GM12878 (cell line): Measurements from ENCODE around the gene LRP5.

Experiments used
- CBFB ChIP-seq: IDR thresholded peaks from 2 replicates; pipeline ENCODE4 v1.6.1; 2016; ENCODE audit warnings: antibody characterized with exemption, low read depth
- CEBPZ ChIP-seq: fragments of 150-350 bp; IDR thresholded peaks from 2 replicates; pipeline ENCODE4 v1.6.1; 2016; ENCODE audit warnings: low read depth, low read length
- CREB1 ChIP-seq: IDR thresholded peaks from 2 replicates; pipeline ENCODE4 v1.6.1; 2012; ENCODE audit warnings: low read depth, mild to moderate bottlenecking, inconsistent platforms
- CTCF ChIP-seq, 3 experiments: IDR thresholded peaks in 2 of 3; conservative IDR thresholded peaks in 1 of 3; 2 replicates each; pipeline ENCODE4 v1.5.1; 2011; ENCODE audit warnings: low read depth in 3 of 3, low read length in 3 of 3, mild to moderate bottlenecking in 3 of 3, control low read depth in 2 of 3, moderate library complexity in 2 of 3, inconsistent platforms in 1 of 3, mixed read lengths in 1 of 3; ENCODE audit not compliant: control insufficient read depth in 2 of 3, insufficient read depth in 1 of 3; ENCODE audit errors: extremely low read depth in 1 of 3
- EGR1 ChIP-seq, 2 experiments: IDR thresholded peaks; 1 replicate in 1 of 2; 2 replicates in 1 of 2; pipeline ENCODE4 v1.6.1; 2011 to 2012; ENCODE audit warnings: low read depth in 2 of 2, low read length in 2 of 2, borderline replicate concordance in 1 of 2, mild to moderate bottlenecking in 1 of 2, moderate library complexity in 1 of 2
- ESRRA ChIP-seq: IDR thresholded peaks from 2 replicates; pipeline ENCODE4 v1.6.1; 2012; ENCODE audit warnings: mild to moderate bottlenecking, low read length, improper control_type of control experiment
- GABPA ChIP-seq: IDR thresholded peaks from 2 replicates; pipeline ENCODE4 v1.6.1; 2014; ENCODE audit warnings: antibody characterized with exemption, low read depth, mild to moderate bottlenecking, inconsistent platforms
- JUNB ChIP-seq: IDR thresholded peaks from 2 replicates; pipeline ENCODE4 v1.6.1; 2016; ENCODE audit warnings: antibody characterized with exemption, mild to moderate bottlenecking
- MXI1 ChIP-seq: fragments of 150-350 bp; IDR thresholded peaks from 2 replicates; pipeline ENCODE4 v1.6.1; 2011; ENCODE audit warnings: low read depth, mild to moderate bottlenecking, inconsistent platforms, low read length, improper control_type of control experiment
- NR2C2 ChIP-seq: IDR thresholded peaks from 2 replicates; pipeline ENCODE4 v1.6.1; 2011; ENCODE audit warnings: borderline replicate concordance, low read depth; ENCODE audit not compliant: control insufficient read depth, insufficient read length
- PKNOX1 ChIP-seq: fragments of 450-650 bp; IDR thresholded peaks from 2 replicates; pipeline ENCODE4 v1.6.1; 2016; ENCODE audit warnings: mild to moderate bottlenecking
- SREBF1 ChIP-seq: IDR thresholded peaks from 2 replicates; pipeline ENCODE4 v1.6.1; 2012; ENCODE audit warnings: mild to moderate bottlenecking, low read length
- STAT1 ChIP-seq: fragments of 450-650 bp; conservative IDR thresholded peaks from 2 replicates; pipeline ENCODE4 v1.6.1; 2014; ENCODE audit warnings: antibody characterized with exemption, mild to moderate bottlenecking

GRCh38 chr11:68306636-68307035, 5.8 kb upstream of the LRP5 start:
- TF ChIP-seq EGR1 (IDR thresholded peaks at IDR 0.05; ENCODE audit: borderline replicate concordance in 1 of 2, low read depth in 2 of 2, low read length in 2 of 2) (no peak), NR2C2 (no peak), JUNB (no peak), CTCF (IDR thresholded peaks at IDR 0.05 in 2 of 3, conservative IDR thresholded peaks at IDR 0.05 in 1 of 3; ENCODE audit: control insufficient read depth in 2 of 3, extremely low read depth in 1 of 3, insufficient read depth in 1 of 3, low read depth in 3 of 3, low read length in 3 of 3) (no peak), CEBPZ (no peak), SREBF1 (no peak), CBFB (no peak), STAT1 (no peak), ESRRA (no peak), CREB1 (no peak), GABPA (no peak), MXI1 (no peak), PKNOX1 (no peak)
